Activated CD8-positive, alpha-beta T cell treated with anti-CD3 and anti-CD28 coated beads for 36 hours (primary cell): Measurements from ENCODE around the gene ACTL7B. TPM values are rescaled to one million over a fixed set of nuclear protein-coding genes. Genes with fewer than 3 reads are reported as not detected.

Experiments used
- ATAC-seq: fragments of 200-7000 bp; cut with Tn5 transposase; one replicate; pipeline ENCODE4 v1.10.0; 2021; ENCODE audit warnings: mild to moderate bottlenecking, moderate library complexity
- CTCF ChIA-PET: fragments of 350-600 bp; sonication (Branson Sonifier 250); formaldehyde crosslinking; loops from one replicate; lab custom pipeline; 2021; ENCODE audit warnings: antibody characterized with exemption; lab: Charles Lee
- POLR2A ChIA-PET: fragments of 350-600 bp; sonication (Branson Sonifier 250); formaldehyde crosslinking; loops from one replicate; lab custom pipeline; 2021; ENCODE audit warnings: antibody characterized with exemption; lab: Charles Lee
- DNase-seq: peaks from one replicate; pipeline ENCODE4 v3.0.0-alpha.2; 2020
- H3K27ac Mint-ChIP-seq: one replicate; pipeline ENCODE4 v1.8.0; 2021; ENCODE audit warnings: mild to moderate bottlenecking, mixed read lengths
- H3K27me3 Mint-ChIP-seq: one replicate; pipeline ENCODE4 v1.8.0; 2021; ENCODE audit warnings: mixed read lengths
- H3K36me3 Mint-ChIP-seq: one replicate; pipeline ENCODE4 v1.8.0; 2021; ENCODE audit warnings: low read depth, mixed read lengths
- H3K4me1 Mint-ChIP-seq: one replicate; pipeline ENCODE4 v1.8.0; 2021; ENCODE audit warnings: low read depth, mixed read lengths
- H3K4me3 Mint-ChIP-seq: one replicate; pipeline ENCODE4 v1.8.0; 2021; ENCODE audit warnings: mild to moderate bottlenecking, moderate library complexity, mixed read lengths
- H3K9me3 Mint-ChIP-seq: one replicate; pipeline ENCODE4 v1.8.0; 2021; ENCODE audit warnings: mixed read lengths
- intact Hi-C: fragments of 100-400 bp; cut with micrococcal nuclease; formaldehyde crosslinking; loops from one replicate; pipeline ENCODE4 v1.10.0; 2022
- total RNA-seq, 2 experiments: library from RNA; stranded (reverse); gene quantifications; one replicate each; pipeline ENCODE4 v1.2.3, GENCODE V29; 2021
- TF ChIP-seq, protein P1 (sequence below): fragments of 200-600 bp; IDR thresholded peaks from one replicate; pipeline ENCODE4 v1.8.0; 2022; ENCODE audit warnings: antibody characterized with exemption, mild to moderate bottlenecking

The ACTL7B gene
- total RNA-seq, 2 experiments from 2014 or later, result not detected

GRCh38 chr9:108809269-108809668 is 46.5 kb downstream of the ACTL7B start:
- DNase-seq (no peak), ATAC-seq (no peak)
- Mint-ChIP-seq H3K9me3 (no peaks in the 10 kb centered on the region), H3K4me3 (no peak overlapping the region), H3K36me3 (no peaks in the 10 kb centered on the region), H3K4me1 (no peaks in the 10 kb centered on the region), H3K27ac (no peak overlapping the region), H3K27me3 (peaks cover 3% of the 10 kb centered on the region)
- intact Hi-C loops, result no loop called here
- TF ChIP-seq, protein P1, sequence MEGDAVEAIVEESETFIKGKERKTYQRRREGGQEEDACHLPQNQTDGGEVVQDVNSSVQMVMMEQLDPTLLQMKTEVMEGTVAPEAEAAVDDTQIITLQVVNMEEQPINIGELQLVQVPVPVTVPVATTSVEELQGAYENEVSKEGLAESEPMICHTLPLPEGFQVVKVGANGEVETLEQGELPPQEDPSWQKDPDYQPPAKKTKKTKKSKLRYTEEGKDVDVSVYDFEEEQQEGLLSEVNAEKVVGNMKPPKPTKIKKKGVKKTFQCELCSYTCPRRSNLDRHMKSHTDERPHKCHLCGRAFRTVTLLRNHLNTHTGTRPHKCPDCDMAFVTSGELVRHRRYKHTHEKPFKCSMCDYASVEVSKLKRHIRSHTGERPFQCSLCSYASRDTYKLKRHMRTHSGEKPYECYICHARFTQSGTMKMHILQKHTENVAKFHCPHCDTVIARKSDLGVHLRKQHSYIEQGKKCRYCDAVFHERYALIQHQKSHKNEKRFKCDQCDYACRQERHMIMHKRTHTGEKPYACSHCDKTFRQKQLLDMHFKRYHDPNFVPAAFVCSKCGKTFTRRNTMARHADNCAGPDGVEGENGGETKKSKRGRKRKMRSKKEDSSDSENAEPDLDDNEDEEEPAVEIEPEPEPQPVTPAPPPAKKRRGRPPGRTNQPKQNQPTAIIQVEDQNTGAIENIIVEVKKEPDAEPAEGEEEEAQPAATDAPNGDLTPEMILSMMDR, result no peak
- ChIA-PET CTCF (no interaction called here), POLR2A (no interaction called here)

Other genes starting within 250 kb of the ACTL7B start
- gene ACTL7A, start 6.3 kb upstream of the ACTL7B start, total RNA-seq, result not detected
- 10 to 100 TPM; 25.9 to 28.7 TPM for gene ELP1, start 78.1 kb upstream of the ACTL7B start, total RNA-seq
- 1 to 10 TPM; 7.9 to 8.9 TPM for gene ABITRAM, start 78.4 kb upstream of the ACTL7B start, total RNA-seq
- 10 to 100 TPM; 24.1 to 26.0 TPM for gene CTNNAL1, start 157.5 kb upstream of the ACTL7B start, total RNA-seq